ENCODE results near the gene KRT82. TPM values are rescaled to one million over a fixed set of nuclear protein-coding genes. Genes with fewer than 3 reads are reported as not detected.
A peak's percentile ranks its signal among the peaks of the same experiment; 100 is the strongest.

The KRT82 gene
- total RNA-seq, 1 donor from 2014 or later, result not detected

DNA sequence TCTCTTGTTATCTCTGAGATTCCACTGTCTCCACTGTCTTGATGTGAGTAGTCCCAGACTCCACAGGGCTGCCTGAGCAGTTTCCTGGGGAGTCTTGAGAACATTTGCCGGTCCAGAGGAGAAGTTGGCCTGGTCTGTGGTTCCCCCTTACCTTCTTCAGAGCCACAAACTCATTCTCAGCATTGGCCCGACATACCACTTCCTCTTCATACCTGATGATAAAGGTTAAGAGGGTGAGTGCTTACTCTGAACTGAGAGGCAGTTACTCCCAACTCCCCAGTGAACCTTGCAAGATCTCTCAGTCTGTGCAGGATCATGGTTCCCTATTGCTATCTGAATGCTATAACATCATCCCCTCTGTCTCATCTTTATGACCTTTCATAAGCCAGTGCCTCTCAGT, 23.3 kb downstream of the KRT82 start:
- no peak for ATAC-seq

DNA sequence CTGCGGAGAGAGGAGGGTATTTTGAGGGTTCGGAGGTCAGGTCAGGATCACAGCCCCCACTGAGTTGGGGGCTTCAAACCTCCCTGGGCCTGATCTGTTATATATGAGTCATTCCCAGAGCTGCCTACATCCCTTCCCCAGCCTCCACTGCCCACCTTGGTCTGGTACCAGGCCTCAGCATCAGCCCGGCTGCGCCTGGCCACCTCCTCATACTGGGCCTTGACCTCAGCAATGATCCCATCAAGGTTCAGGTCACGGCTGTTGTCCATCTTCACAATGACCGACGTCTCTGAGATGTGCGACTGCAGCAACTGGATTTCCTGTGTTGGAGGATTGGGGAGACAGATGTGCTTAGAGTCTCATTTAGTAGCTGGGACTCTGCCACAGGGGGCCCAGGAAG, 24.9 kb downstream of the KRT82 start:
- ATAC-seq, result no peak

DNA sequence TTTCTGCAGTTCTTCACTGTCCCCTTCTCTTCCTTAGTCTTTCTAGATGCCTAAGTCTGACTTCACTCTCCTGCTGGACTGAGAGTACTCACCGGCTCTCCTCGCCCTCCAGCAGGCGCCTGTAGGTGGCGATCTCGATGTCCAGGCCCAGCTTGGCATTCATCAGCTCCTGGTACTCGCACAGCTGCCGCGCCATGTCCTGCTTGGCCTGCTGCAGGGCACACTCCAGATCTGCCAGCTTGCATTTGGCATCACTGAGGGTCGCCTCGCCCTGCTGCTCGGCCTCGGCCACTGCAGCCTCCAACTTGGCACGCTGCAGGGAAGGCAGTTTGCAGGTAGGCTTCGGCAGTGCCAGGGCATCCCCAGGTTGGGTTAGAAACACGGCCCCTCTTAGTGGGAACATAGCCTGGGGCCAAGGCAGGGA, 25.9 kb downstream of the KRT82 start:
- ATAC-seq, result peak; percentile 47

DNA sequence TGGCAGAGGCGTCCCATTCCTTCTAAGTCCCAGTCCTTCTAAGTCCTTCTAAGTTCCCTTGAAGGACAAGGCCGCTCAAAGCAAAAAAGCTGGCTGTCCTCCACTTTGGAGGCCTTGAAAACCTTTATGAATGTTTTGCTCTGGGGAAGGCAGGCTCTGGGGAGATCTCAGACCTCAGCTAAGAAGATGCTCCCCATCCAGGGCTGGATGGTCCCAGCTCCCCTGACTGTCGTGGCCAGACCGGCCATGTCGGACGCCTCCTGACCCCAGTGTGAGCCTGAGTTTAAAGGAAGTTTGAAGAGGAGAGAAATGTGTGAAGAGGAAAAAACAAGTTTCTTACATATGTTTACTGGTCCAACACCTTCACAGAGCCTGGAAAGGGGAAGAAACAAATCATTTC, 26.6 kb downstream of the KRT82 start:
- no peak for ATAC-seq

DNA sequence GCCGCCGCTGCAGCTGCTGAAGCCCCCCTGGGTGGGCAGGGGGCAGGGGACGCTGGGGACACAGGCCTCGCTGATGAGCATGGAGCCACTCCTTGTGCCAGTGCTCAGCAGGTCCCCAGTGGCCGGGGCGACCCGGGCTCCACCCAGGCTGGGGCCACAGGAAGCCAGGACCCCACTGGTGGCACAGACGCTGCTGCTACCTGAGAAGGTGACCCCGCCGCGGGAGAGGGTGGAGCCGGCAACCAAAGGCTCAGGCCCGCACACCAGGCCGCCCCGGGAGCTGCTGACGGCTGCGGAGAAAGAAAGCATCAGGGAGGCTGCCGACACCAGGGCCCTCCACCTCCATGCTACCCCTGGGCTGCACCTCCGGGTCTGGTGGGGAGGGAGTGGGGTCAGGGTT, 28.0 kb downstream of the KRT82 start:
- ATAC-seq, result no peak

DNA sequence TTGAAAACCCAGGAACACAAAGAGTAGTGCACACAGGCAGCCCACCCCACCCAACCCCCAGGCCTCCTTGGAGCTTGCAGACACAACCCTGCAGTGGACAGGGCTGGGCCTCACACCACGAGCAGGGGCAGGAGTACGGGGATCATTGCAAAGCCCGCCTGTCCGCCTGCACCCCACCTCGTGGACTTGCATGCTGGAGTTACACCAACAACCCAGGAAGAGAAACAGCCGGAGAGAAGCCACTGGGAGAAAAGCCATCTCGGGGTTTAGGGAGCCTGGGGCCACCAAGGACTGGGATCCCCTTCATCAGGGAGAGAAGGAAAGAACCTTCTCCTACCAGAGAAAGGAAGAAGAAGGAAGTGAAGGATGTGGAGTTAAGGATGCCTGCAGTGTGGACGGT, 28.9 kb downstream of the KRT82 start:
- ATAC-seq, result no peak

DNA sequence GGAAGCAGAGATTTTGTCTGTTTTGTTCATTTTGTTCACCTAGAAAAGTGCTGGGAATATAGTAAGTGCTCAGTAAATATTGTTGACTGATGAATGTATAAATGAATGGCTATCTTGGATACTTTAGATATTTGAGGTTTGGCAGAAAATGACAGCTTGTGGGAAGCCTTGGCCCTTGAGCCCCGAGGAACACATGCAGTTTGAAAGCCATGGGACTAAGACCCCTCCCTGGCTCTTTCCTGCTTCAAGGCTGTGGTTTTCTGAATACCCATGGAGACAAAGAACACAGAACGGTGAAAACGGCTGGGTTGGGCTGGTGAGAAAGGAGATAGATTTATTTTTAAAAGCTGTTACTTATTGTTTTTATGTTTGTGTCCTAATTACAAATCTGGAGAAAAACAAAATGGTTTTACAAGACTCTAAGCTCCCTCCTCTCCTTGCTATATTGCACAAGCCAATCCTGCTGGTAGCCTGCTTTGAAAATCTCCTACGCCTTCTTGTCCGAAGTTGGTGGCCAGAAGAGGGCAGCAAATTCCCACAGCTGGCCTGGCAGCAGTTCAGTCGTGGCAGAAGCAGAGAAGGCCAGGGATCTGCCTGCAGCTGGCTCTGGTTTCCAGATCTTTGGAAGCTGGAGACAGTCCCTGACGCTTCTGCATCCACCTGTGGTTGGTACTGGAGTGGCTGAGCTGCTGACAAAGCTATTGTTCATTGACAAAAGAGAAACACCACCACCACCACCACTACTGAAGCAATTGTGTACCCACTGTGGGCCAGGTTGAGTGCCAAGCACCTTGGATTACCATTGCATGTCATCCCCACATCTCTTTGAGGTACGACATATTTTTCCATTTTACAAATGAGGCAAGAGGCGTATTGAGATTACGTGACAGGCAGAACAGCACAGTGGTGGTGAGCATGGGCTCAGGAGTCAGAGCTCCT, 33.6 kb downstream of the KRT82 start:
- ATAC-seq, result peak; percentile 81

DNA sequence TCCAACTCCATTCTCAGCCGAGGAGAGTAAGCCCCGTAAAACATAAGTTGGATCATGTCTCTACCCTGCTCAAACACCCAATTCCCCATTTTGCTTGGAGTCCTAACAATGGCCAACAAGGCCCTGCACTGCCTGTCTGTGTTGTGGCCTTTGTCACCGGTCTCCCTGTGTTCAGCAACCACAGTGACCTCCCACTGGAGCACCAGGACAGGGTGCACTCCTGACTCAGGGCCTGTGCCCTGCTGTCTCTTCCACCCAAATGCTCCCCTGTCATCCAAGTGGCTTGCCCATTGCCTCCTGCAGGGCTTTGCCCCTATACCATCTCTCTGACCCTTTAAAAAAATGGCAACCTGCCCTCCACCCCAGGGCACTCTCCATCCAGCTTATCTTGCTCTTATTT, 34.4 kb downstream of the KRT82 start:
- no peak for ATAC-seq

DNA sequence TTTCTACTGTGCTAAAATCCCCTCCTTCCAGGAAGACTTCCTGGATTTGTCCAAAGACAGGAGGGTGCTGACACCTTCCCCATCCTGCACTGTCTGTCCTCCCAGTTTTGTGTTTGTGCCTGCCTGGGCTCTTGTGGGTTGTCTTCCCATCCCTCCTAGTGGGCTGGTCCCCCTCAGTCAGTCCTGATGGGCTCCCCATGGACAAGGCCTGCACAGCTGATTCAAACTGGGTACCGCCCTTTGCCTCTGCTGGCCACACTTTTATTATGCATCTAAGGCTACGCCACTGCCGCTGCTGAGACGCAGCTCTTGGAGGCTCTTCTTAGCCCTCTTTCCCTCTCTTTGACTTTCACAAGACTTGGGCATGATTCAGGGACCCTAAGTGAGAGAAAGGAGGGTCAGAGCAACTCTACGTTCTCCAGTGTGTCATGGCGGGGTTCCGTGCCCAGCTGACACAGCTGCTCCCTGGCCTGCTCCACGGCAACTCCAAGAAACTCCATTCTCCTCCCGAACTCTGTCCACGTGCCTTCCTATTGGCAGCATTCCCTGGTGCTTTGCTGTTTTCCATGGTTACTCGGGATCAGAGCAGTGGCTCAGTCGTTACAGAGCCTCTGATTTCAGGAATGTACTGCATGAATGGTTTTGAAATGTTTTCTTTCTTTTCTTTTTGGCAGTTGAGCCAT, 35.1 kb downstream of the KRT82 start:
- ATAC-seq, result no peak

DNA sequence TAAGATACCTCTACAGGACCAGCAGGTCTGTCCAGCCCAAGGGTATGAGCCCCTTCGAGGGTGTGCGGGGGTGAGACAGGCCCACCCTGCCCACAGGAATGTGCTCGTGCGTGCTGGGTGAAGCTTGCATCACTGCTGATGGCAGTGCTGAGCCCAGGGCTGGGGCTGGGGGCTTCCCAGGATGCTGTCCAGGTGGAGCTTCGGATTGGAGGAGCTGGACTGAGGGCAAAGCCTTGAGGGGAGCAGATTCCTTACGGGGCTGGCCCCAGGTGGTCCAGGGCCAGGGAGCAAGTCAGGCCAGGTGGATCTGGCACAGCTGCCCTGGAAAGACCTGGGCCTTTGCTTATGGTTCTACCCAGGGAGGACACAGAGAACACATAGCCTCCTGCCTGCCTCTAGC, 36.3 kb downstream of the KRT82 start:
- no peak for ATAC-seq

DNA sequence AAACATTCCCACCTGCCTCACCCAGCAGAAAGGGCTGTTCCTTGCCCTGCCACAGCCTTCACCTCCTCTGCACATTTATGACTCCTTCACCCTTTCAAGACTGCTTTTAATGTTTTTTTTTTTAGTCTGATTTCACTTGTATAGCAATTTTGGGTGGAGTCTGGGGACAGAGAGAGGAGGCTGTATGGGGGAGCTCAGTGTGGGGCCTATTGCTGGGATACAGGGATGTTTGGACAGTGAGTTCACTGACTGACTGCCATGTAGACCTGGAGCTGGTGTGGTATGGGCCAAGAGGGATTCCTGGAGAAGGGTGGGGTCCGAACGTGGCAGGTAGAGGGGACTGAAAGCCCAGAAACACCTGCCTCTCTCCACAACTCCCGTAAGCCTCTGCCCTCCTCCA, 36.9 kb downstream of the KRT82 start:
- ATAC-seq, result no peak

DNA sequence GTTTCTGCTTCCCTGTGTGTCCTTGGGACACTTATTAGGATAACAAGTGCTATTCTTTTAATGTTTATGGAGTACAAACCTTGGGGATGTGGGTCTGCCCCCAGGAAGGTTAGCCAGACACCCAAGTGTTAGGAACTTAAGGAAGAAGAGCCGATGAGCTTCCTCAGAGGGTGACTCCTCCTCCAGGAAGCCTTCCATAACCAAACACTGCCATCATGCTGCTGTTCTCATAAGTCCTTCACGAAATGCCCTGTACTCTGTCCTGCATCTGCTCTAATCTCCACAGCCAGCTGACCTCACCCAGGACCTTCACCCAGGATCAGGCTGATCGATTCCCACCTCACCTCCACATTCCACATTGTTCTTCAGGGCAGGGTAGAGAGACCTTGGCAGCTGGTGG, 37.6 kb downstream of the KRT82 start:
- no peak for ATAC-seq

DNA sequence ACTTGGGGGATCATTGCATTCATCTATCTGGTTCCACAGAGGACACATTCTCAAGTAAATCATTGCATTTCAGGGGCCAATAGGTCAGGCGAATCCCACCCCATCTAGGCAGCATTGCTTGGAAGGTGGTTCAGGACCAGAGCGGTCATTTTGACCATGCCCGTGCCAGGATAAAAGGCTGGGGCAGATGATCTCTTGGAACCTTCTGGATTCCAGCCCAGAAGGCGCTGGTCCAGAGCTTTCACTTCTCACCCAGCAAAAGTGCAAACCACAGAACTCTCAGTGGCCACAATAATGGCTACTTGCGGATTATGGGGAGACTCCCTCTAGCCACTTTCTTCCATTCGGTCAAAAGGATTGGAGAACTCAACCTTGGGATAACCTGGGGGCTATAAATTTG, 38.3 kb downstream of the KRT82 start:
- ATAC-seq, result no peak

DNA sequence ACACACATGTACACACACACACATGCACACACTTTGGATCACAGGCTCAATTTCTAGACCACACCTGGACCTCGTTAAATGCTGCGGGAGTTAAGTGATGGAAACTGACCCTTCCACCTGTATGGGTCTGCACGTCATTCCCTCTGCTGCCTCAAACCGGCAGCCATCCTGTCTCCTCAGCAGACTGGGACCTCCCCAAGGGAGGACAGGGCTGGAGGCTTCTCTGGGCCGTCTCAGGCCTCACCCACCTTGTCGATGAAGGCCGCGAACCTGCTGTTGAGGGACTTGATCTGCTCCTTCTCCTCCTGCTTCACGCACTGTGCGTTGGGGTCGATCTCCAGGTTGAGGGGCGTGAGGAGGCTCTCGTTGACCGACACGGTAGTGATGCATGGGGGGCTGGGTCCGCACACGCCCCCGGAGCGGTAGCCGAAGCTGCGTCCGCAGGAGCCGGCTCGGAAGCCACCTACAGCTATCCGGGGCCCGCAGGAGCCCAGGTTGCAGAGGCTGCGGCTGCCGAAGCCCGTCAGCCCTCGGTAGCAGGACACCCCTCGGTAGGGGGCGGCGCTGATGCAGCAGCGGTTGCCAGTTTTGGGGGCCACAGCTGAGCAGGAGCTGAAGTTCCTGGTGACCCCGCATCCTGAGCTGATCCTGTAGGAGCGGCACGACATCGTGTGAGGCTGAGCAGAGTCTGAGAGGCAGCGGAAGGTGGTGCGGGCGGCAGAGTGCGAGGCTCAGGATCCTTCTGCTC, 39.2 kb downstream of the KRT82 start, which contains the start of gene KRT85:
Gene KRT85, minus strand, starts transcription at position 744 of the 748 bp plus-strand sequence. Its CDS starts 76 bp downstream, at position 668.
- ATAC-seq, result no peak

DNA sequence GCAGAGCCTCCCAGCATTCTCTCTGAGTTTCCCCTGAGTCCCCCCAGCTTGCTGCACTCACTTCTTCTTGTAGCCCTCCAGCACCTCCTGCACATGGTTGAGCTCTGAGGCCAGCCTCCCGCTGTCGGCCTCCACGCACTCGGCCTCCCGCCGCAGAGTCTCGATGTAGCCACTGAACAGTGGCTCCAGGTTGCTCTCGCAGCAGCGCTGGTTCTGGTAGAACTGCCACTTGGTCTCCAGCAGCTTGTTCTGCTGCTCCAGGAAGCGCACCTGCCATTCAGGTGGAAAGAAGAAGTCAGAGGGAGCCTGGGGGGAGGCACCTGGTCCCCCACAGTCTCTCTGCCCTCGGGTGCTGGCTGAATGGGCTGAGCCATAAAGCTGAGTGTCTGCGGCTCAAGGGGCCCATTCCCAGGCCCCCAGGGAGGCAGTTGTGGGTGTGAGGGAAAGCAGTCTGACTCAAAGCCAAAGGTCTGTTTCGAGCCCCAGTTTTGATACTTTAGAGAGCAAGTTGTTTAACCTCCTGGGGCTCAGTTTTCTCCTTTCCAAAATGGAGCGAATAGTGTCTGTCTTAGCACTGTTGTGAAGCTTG, 41.1 kb downstream of the KRT82 start:
- ATAC-seq, result no peak

DNA sequence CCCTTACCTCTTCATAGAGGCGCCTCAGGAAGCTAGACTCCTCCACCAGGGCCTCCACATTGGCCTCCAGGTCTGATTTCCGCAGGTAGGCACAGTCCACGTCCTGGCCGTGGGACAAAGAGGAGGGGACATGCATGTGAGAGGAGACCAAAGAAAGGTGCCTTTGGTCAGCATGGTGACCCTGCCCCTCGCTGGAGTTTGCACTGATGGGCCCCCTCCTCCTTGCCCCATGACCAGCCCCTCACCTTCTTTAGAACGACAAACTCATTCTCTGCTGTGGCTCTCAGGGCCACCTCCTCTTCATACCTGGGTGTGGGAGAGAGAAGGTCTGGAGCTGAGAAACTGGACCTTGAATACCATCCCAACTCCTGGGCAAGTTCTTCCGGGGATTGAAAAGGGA, 42.1 kb downstream of the KRT82 start:
- no peak for ATAC-seq

DNA sequence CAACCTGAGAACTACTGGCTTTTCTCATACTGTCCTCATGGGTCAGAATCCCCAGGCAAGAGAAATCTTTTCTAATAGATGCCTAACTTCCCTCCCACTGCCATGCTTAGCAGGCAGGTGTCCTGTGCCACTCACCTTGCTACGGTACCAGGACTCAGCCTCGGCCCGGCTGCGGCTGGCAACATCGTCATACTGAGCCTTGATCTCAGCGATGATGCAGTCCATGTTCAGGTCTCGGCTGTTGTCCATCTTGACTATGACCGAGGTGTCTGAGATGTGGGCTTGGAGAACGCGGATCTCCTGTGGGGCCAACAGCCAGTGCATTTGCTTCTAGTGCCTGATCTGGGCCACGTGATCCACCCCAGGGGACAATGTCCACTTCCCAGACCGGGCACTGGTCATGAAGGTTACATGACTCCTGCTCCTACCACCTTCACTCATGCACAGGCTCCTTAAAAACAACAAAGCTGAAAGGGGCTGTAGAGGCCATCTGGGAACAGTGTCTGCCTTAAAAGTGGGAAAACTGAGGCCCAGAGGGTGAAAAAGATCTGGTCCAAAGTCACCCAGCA, 42.9 kb downstream of the KRT82 start:
- ATAC-seq, result no peak

DNA sequence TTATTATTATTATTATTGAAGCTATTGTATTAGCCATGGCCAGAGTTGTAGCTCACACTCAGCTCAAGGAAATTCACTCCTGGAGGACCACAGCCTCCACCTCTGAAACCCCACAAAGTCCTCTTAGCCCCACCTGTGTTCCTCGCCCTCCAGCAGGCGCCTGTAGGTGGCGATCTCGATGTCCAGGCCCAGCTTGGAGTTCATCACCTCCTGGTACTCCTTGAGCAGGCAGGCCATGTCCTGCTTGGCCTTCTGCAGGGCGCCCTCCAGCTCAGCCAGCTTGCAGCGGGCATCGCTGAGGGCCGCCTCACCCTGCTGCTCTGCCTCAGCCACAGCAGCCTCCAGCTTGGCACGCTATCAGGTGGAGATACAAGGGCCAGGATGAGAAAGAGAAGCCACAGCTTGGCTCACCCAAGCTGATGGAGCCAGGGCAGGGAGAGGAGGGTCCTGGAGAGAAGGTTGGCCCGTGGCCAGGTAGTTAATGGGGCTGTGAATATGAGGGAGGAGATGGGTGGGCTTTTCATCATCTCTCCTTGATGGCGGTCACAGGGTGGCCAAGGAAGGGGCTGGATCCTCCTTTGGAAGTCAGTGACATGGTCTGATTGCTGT, 43.9 kb downstream of the KRT82 start:
- ATAC-seq, result no peak

DNA sequence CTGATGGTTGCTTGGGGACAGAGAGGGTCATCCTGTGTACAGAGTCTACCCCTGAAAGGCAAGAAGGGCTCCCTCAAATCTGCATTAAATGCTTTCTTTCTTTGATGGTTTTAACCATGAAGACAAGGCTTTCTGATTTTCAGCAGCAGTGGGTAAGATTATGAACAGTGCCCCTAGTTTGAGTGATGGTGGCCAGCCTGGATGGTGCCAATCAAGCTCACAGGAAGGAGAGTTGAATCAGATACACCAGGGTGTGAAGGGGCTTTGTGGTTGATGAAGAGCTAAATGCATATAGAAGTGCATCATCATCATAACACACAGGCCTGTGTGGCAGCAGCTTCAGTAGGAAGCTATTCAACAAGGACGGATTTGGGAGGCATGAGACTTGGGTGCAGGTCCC, 44.6 kb downstream of the KRT82 start:
- no peak for ATAC-seq

DNA sequence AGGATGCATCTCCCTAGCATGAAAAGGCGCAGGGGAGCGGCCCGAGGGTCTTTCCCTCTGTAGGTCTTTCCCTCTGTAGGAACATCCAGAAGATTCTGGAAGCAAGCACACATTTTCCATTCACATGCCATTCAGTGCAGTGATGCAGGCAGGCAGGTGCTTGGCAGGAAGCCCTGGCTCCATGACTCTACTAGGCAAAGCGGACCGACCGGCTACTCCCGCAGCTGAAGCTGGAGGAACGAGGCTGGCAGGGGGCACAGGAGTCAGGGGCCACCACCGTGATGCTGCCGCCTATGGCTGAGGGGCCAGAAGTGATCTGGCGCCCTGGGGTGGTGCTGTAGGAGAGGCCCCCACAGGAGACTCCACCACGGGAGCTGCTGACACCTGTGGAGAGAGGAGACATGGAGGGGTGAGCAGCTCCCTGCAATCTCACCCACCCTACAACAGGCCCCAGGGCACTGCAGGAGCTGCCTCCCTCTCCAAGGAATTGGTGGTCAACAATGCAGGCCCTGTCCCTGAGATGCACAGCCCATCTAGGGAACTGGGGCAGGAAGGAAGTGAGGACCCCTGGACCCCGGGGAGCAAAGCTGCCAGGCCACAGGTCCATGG, 45.4 kb downstream of the KRT82 start:
- peak; percentile 68 for ATAC-seq

DNA sequence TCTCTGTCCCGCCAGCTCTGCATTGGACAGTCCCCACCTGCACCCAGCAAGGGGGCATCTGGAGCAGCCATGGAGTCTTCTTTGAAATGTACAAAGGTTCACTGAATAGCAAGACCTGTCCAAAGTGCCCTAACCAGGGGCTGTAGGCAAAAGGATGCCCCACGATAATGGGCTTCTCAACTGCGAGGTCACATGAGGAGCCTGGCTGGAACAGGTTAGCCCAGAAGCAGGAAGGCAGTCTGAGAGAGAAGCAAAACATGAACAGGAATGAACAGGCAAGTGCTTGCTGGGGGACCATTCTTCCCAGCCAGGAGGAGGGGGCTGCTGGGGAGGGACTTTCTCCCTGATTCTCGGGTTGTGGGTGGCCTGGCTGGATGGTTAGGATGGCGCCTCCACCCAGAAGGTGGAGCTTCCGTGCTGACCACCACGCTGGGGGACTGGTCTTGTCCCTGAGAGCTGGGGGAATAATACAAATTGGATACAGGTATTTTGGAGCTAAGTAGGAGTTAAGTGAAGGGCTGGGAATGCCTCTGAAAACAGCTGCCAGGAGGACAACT, 46.0 kb downstream of the KRT82 start:
- no peak for ATAC-seq
